Tibial nerve (tissue), 4 donors: ENCODE measurements around the gene MAGT1.

Experiments
- EP300 ChIP-seq, 2 donors: sonication (generic); formaldehyde crosslinking; IDR thresholded peaks; one replicate each; pipeline ENCODE4 v1.6.1; 2017; ENCODE audit warnings: antibody characterized with exemption in 2 of 2, mild to moderate bottlenecking in 1 of 2
- POLR2A ChIP-seq, 2 donors: fragments of 450-650 bp; IDR thresholded peaks; one replicate each; pipeline ENCODE4 v1.6.1; 2017; ENCODE audit warnings: antibody characterized with exemption in 2 of 2, mild to moderate bottlenecking in 2 of 2, moderate library complexity in 2 of 2
- TF ChIP-seq, protein P1 (sequence below), 5 experiments: fragments of 200-600 bp in 3 of 5; fragments of 450-650 bp in 2 of 5; sonication (generic) in 3 of 5; IDR thresholded peaks; one replicate each; pipeline ENCODE4 v1.5.1; 2016 to 2019; ENCODE audit warnings: antibody characterized with exemption in 5 of 5, mild to moderate bottlenecking in 3 of 5, moderate library complexity in 2 of 5

DNA sequence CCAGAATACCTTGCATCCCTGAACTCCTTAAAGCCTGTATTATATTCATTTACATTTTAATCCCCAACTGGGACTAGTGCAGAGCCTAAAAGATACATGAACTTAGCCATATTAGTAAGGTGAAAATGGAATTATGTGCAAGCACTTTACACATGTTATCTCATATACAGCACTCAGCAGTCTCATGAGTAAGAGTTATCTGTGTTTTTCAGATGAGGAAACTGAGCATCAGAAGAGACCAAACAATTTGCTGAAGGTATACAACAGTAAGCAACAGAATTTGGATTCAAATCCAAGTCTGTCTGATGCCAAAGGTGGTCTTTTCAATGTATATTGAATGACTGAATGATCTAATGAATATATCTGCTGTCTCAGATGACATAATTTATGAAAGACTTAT, 27.6 kb upstream of the MAGT1 start:
- TF ChIP-seq, protein P1, sequence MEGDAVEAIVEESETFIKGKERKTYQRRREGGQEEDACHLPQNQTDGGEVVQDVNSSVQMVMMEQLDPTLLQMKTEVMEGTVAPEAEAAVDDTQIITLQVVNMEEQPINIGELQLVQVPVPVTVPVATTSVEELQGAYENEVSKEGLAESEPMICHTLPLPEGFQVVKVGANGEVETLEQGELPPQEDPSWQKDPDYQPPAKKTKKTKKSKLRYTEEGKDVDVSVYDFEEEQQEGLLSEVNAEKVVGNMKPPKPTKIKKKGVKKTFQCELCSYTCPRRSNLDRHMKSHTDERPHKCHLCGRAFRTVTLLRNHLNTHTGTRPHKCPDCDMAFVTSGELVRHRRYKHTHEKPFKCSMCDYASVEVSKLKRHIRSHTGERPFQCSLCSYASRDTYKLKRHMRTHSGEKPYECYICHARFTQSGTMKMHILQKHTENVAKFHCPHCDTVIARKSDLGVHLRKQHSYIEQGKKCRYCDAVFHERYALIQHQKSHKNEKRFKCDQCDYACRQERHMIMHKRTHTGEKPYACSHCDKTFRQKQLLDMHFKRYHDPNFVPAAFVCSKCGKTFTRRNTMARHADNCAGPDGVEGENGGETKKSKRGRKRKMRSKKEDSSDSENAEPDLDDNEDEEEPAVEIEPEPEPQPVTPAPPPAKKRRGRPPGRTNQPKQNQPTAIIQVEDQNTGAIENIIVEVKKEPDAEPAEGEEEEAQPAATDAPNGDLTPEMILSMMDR (IDR thresholded peaks at IDR 0.05) = no peak
- no peak for TF ChIP-seq POLR2A (IDR thresholded peaks at IDR 0.05)
- no peak for TF ChIP-seq EP300 (IDR thresholded peaks at IDR 0.05)
